HFFc6 (cell line): ENCODE data around the gene CMSS1. TPM values are rescaled to one million over a fixed set of nuclear protein-coding genes. Genes with fewer than 3 reads are reported as not detected.

Experiments
- DNase-seq: peaks from one replicate; pipeline ENCODE4 v3.0.0-alpha.2; 2018
- H3K27ac Mint-ChIP-seq: 2 replicates; pipeline ENCODE4 v1.8.0; 2020; ENCODE audit warnings: mild to moderate bottlenecking, mixed read lengths
- H3K27me3 Mint-ChIP-seq: 2 replicates; pipeline ENCODE4 v1.8.0; 2021; ENCODE audit warnings: mild to moderate bottlenecking, moderate library complexity, mixed read lengths; ENCODE audit not compliant: insufficient read depth
- H3K36me3 Mint-ChIP-seq: 2 replicates; pipeline ENCODE4 v1.8.0; 2021; ENCODE audit warnings: low read depth, mixed read lengths
- H3K4me1 Mint-ChIP-seq: 2 replicates; pipeline ENCODE4 v1.8.0; 2020; ENCODE audit warnings: low read depth, mixed read lengths
- H3K4me3 Mint-ChIP-seq: 2 replicates; pipeline ENCODE4 v1.8.0; 2020; ENCODE audit warnings: mild to moderate bottlenecking, moderate library complexity, mixed read lengths
- H3K9me3 Mint-ChIP-seq: 2 replicates; pipeline ENCODE4 v1.8.0; 2020; ENCODE audit warnings: mild to moderate bottlenecking, mixed read lengths
- CTCF ChIP-seq: fragments of 200-600 bp; sonication (generic); IDR thresholded peaks from 2 replicates; pipeline ENCODE4 v1.5.0; 2021; ENCODE audit warnings: antibody characterized with exemption, mild to moderate bottlenecking
- total RNA-seq, 6 experiments: library from RNA; stranded (reverse); fragmentation: NEBNext Ultra II Directional; extraction: Animal tissue kit (Norgen Biotek cat#: 25700); gene quantifications; 2 replicates in 1 of 6; 3 replicates in 5 of 6; pipeline ENCODE4 v1.2.3, GENCODE V29; 2021

CMSS1 gene
- total RNA-seq, 6 experiments from 2014 or later: 27.8 to 47.0 (median 38.1) TPM

- Mint-ChIP-seq H3K4me3 (no peak overlapping the region), H3K4me1 (peaks cover 33% of the 10 kb centered on the region), H3K27ac (no peak overlapping the region), H3K36me3 (peaks cover 26% of the 10 kb centered on the region), H3K9me3 (peaks cover 8% of the 10 kb centered on the region), H3K27me3 (no peaks in the 10 kb centered on the region; the same call in 1 of the 2 replicates)
- no peak for TF ChIP-seq CTCF
- DNase-seq: no peak
Measured at GRCh38 chr3:100150473-100150872, 332.8 kb downstream of the CMSS1 start.

GRCh38 chr3:100151024-100151707, 333.5 kb downstream of the CMSS1 start:
- no peak overlapping the region; the same call in 1 of the 2 replicates for H3K27ac Mint-ChIP-seq

GRCh38 chr3:100154171-100154570, 336.5 kb downstream of the CMSS1 start:
- Mint-ChIP-seq H3K27me3 (no peaks in the 10 kb centered on the region; the same call in 1 of the 2 replicates), H3K27ac (no peak overlapping the region), H3K4me1 (peaks cover 55% of the 10 kb centered on the region), H3K36me3 (peaks cover 38% of the 10 kb centered on the region), H3K4me3 (no peak overlapping the region), H3K9me3 (peaks cover 25% of the 10 kb centered on the region)
- TF ChIP-seq CTCF: no peak
- no peak for DNase-seq

More at GRCh38 chr3:100151024-100151707, 333.5 kb downstream of the CMSS1 start:
- Mint-ChIP-seq H3K9me3 (peaks cover 14% of the 10 kb centered on the region), H3K36me3 (peaks cover 26% of the 10 kb centered on the region), H3K27me3 (no peaks in the 10 kb centered on the region; the same call in 1 of the 2 replicates), H3K4me1 (peaks cover 34% of the 10 kb centered on the region), H3K4me3 (no peak overlapping the region)
- TF ChIP-seq CTCF: no peak
- no peak for DNase-seq

- Mint-ChIP-seq H3K36me3 (peaks cover 31% of the 10 kb centered on the region), H3K27ac (peak overlapping the region; percentile 51; the same call in 1 of the 2 replicates), H3K4me1 (peaks cover 56% of the 10 kb centered on the region), H3K27me3 (no peaks in the 10 kb centered on the region; the same call in 1 of the 2 replicates), H3K9me3 (peaks cover 25% of the 10 kb centered on the region), H3K4me3 (no peak overlapping the region)
- TF ChIP-seq CTCF: no peak
- DNase-seq: no peak
Measured at GRCh38 chr3:100155128-100155527, 337.5 kb downstream of the CMSS1 start.

- no peak overlapping the region for H3K4me3 Mint-ChIP-seq
- H3K36me3 Mint-ChIP-seq: peaks cover 31% of the 10 kb centered on the region
Measured at GRCh38 chr3:100155590-100155989, 337.9 kb downstream of the CMSS1 start.

More at GRCh38 chr3:100155590-100155989, 337.9 kb downstream of the CMSS1 start:
- TF ChIP-seq CTCF: no peak
- DNase-seq: no peak
- H3K27me3 Mint-ChIP-seq: no peaks in the 10 kb centered on the region; the same call in 1 of the 2 replicates
- peaks cover 25% of the 10 kb centered on the region for H3K9me3 Mint-ChIP-seq
- no peak overlapping the region for H3K27ac Mint-ChIP-seq
- H3K4me1 Mint-ChIP-seq: peaks cover 57% of the 10 kb centered on the region
